ENCODE results near the gene TUSC7.

The TUSC7 gene

DNA sequence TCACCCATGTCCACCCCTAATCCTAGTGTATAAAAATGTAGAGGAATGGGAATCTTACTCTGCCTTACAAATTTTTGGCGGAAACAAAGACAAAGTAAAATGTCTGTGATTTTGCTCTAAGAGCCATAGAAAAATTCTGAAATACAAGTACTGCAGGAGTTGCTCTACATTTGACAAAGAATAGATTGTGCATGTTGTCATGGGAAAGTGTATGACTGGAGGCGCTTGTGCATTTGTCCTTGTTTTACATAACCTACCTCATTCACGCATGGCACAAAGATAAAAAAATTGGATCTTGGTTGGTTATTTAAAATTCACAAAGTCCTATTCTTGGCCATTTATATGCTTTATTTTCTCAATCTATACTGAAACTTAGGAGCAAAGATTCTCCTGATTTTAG lies 2.0 kb upstream of the TUSC7 start:
- Histone ChIP-seq H3K27ac (ENCODE audit: extremely low read depth, low read depth, low read length) (no peak overlapping the region), H3K36me3 (ENCODE audit: control insufficient read depth in 2 of 2, insufficient read depth in 1 of 2, low read length in 2 of 2) (no peaks in the 10 kb centered on the region), H3K4me1 (ENCODE audit: control insufficient read depth, insufficient read depth, low read length) (no peaks in the 10 kb centered on the region), H3K9me3 (ENCODE audit: control insufficient read depth, insufficient read depth, low read depth, low read length) (no peaks in the 10 kb centered on the region), H3K4me3 (ENCODE audit: low read depth, low read length) (no peak overlapping the region)
- TF ChIP-seq ZNF701 (tag by site-specific recombination; IDR thresholded peaks at IDR 0.05), result no peak
- no peak for TF ChIP-seq REPIN1 (tag by site-specific recombination; IDR thresholded peaks at IDR 0.05; ENCODE audit: low read depth)
- TF ChIP-seq PATZ1 (tag by site-specific recombination; IDR thresholded peaks at IDR 0.05), result no peak
- no peak for TF ChIP-seq YY1 (tag by site-specific recombination; IDR thresholded peaks at IDR 0.05)
- no peak for TF ChIP-seq ZSCAN30 (tag by site-specific recombination; IDR thresholded peaks at IDR 0.05)
- no peak for TF ChIP-seq ZNF518A (tag by site-specific recombination; conservative IDR thresholded peaks at IDR 0.05; ENCODE audit: low read depth)
- no peak for TF ChIP-seq ZNF416 (tag by site-specific recombination; IDR thresholded peaks at IDR 0.05)
- TF ChIP-seq ZSCAN5A (tag by site-specific recombination; IDR thresholded peaks at IDR 0.05), result no peak
- no peak for TF ChIP-seq ZNF596 (tag by site-specific recombination; IDR thresholded peaks at IDR 0.05)
- TF ChIP-seq ZBTB6 (tag by site-specific recombination; IDR thresholded peaks at IDR 0.05), result no peak
- TF ChIP-seq ZNF37A (tag by site-specific recombination; IDR thresholded peaks at IDR 0.05), result no peak
- TF ChIP-seq, protein P1, sequence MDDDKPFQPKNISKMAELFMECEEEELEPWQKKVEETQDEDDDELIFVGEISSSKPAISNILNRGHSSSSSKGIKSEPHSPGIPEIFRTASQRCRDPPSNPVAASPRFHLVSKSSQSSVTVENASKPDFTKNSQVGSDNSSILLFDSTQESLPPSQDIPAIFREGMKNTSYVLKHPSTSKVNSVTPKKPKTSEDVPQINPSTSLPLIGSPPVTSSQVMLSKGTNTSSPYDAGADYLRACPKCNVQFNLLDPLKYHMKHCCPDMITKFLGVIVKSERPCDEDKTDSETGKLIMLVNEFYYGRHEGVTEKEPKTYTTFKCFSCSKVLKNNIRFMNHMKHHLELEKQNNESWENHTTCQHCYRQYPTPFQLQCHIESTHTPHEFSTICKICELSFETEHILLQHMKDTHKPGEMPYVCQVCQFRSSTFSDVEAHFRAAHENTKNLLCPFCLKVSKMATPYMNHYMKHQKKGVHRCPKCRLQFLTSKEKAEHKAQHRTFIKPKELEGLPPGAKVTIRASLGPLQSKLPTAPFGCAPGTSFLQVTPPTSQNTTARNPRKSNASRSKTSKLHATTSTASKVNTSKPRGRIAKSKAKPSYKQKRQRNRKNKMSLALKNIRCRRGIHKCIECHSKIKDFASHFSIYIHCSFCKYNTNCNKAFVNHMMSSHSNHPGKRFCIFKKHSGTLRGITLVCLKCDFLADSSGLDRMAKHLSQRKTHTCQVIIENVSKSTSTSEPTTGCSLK (tag by site-specific recombination; IDR thresholded peaks at IDR 0.05), result no peak
- ChIA-PET POLR2A (no interaction called here), CTCF (no interaction called here)

DNA sequence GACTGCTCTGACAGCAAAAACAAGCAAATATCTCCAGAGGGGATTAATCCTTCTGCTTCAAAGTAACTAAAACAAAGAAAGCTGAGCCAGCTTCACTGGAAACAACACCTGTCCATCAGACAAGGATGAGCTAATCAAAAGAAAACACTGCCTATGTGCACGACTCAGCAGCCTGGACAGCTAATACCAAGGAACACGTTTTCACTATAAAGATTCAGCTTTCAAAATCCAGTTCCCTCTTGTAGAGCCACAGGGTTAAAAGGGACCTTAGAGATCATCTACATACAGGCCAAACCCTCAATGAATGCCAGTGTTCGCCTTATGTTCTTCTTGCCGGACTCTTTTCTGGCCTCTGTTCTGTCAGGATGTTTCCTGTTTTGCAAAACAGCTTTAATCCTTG lies 6.9 kb downstream of the TUSC7 start:
- H3K9me3 ChIP-seq (ENCODE audit: control insufficient read depth, insufficient read depth, low read depth, low read length), result no peaks in the 10 kb centered on the region
- H3K36me3 ChIP-seq (ENCODE audit: control insufficient read depth in 2 of 2, insufficient read depth in 1 of 2, low read length in 2 of 2), result no peaks in the 10 kb centered on the region
- no peak overlapping the region for H3K4me3 ChIP-seq (ENCODE audit: low read depth, low read length)
- ChIA-PET POLR2A (no interaction called here), CTCF (no interaction called here)
- H3K27ac ChIP-seq (ENCODE audit: extremely low read depth, low read depth, low read length), result no peak overlapping the region
- no peaks in the 10 kb centered on the region for H3K4me1 ChIP-seq (ENCODE audit: control insufficient read depth, insufficient read depth, low read length)
- no peak for TF ChIP-seq PATZ1 (tag by site-specific recombination; IDR thresholded peaks at IDR 0.05)
- TF ChIP-seq ZNF341 (tag by site-specific recombination; IDR thresholded peaks at IDR 0.05; ENCODE audit: low read depth), result no peak
- no peak for TF ChIP-seq YY2 (tag by site-specific recombination; IDR thresholded peaks at IDR 0.05)
- TF ChIP-seq ZNF138 (tag by site-specific recombination; IDR thresholded peaks at IDR 0.05; ENCODE audit: borderline replicate concordance), result no peak
- TF ChIP-seq ZNF626 (tag by site-specific recombination; IDR thresholded peaks at IDR 0.05), result no peak
- TF ChIP-seq ZNF23 (tag by site-specific recombination; IDR thresholded peaks at IDR 0.05; ENCODE audit: borderline replicate concordance), result no peak
- TF ChIP-seq PRDM6 (tag by site-specific recombination; IDR thresholded peaks at IDR 0.05), result no peak

Measured in HEK293 (cell line).